Activated T-cell treated with anti-CD3 and anti-CD28 coated beads, Interleukin-2, amount 50 U/mL, for 1 hour (primary cell): ENCODE data around the gene ROR1.
"Not testable (repeated sequence)": the region's sequence is repeated elsewhere in the genome, so short reads cannot be mapped to it uniquely, and the experiment has no call there.

Source experiments
- DNase-seq: peaks from one replicate; pipeline ENCODE4 v3.0.0-alpha.2; 2020

ROR1 gene

DNA sequence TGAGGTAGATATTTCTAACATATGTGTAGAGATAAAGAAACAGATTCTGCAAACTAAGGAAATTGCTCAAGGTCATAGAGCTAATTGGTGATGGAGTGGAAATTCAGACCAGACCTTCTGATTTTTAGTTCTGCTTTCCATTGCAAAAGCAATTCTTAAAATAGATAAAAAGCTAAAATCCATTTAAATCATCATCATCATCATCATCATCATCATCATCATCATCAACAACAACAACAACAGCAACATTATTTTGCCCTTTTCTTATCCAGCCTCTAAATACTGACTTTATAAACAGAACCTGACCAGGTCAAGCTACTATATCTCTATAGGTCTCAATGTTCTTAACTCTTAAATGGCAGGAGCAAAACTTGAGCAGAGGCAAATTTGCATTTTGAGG is 14.0 kb upstream of the ROR1 start:
- DNase-seq, result no peak

DNA sequence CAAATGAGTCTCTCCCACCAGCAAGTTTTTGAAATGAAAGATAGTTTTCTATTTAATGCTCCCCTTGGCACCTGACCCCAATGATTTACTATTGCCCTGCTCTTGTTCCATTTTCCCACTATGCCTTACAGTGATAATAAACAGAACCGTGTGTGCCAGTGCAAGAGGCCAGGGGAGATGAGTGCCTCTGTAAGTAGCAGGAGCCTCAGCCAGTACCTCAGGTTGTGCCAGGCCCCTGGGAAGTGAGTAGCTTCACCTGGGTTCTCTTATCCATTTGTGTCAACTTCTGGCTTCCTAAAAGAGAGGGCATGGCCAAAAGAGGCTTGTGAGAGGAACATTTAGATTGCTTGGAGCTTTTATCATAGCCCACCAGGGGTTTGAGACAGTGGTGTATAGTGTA is 3.4 kb upstream of the ROR1 start:
- no peak for DNase-seq

DNA sequence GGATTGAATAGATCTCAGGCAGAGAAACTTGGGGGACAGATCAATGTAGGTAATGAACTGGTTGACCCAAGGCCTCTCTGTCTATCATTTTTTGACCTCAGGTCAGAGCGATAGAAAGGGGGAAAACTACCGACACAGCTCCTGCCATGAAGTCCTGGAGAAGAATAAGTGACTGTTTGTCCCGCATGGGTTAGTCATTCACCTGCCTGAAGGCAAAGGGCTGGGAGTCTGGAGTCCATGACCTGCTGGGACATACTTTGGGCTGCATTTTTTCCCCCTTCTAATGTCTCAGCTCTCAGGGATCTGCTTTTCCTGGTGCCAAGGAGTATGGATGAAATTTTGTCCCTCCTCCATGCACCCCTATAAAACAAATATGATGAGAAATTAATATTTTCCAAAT is 1.6 kb upstream of the ROR1 start:
- DNase-seq, result no peak

DNA sequence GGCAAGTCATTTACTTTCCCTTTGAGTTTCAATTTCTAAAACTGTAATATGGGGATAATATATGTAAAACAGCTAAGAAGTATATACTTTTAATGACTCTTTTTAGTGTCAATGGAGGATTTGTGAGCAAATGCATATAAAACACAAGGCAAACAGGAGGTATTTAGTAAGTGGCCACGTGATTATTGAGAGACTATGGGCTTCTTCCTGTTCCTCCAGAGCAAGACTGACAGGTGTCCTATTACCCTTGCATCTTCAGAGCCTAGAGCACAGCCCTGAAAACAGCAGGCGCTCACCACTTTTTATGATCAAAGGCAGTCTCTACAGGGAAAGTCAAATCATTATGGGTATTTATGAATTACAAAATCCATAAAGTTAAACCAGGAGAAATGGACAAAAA is 941 bp upstream of the ROR1 start:
- DNase-seq, result no peak

DNA sequence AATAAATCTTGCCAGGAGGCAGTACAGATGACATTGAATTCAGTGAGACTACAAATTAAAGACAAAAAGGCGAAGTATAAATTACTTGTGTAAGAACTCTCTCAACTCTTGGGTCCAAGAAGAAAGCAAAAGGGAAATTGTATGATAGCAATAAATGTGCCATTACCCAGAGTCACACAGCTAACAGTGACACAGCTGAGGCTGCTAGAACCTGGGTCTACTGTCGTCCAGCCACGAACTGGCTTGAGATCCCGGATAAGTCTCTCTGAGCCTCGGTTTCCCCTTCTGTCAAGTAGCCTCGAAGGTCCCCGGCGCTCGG is 362 bp upstream of the ROR1 start:
- no peak for DNase-seq

DNA sequence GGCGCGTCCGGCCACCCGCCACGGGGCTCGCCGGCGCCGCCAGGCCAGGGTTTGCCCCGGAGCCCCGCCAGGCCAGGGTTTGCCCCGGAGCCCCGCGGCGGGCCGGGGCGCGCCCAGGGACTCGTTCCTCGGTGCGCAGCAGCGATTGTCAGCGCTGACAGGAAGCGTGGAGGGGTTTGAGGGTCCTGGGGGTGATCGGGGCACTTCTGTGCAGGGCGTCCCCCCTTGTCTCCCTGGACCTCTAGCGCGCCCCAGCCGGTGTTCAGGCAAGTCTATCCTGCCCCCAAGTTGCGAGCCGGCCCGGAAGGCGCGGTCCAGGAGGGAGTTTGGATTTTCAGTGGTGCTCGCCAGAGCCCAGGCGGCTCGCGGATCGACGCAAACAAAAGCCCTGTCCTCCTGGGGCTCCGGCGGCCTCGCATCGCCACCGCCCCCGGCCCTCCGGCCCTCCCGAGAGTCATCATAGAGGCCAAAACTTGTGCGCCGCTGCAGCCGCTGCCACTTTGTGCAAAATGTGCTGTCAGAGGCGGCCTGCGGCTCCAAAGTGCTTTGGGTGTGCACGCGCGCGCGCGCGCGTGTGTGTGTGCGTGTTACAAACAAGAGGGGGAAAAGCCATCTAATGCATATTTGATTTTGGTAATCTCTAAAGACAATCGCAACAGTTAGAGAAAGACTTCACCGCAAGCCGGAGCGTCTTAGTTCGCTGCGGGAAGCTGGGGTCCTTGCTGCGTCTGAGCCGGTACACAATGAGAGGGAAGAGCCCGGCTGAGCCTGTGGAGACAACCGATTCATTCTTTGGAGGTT is 1.0 kb downstream of the ROR1 start:
- no peak for DNase-seq

DNA sequence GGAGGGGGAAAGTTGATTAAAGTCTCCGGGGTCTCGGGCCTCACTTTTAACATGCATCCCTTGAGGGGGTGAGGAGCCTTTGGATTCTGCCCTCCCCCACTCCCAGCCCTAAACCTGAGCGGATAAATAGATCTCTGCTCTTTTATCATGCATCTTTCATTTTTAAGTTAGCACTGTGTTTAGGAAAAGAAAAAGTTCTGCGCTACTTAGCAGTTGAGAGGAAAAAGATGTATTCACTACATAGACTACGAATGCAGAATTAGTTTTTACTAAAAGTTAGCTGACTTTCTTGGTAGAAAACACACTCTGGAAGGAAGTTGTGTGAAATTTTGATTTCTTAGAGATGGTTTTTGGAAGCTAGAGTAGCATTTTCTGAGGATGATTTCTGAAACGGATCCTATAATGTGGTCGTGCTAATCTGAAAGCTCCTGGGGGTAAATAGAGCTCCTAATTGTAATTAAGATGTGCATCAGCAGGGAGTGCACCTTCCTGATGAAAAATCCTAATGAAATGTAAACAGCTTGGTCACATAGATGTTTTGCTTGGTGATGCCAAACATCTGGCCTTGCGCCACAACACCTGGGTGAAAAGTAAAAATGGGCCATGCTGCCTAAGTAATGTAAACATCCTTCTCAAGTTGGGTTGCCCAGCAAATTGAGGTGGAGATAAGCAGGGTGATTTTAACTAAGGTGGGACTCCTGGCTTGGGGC is 1.8 kb downstream of the ROR1 start:
- DNase-seq, result no peak

DNA sequence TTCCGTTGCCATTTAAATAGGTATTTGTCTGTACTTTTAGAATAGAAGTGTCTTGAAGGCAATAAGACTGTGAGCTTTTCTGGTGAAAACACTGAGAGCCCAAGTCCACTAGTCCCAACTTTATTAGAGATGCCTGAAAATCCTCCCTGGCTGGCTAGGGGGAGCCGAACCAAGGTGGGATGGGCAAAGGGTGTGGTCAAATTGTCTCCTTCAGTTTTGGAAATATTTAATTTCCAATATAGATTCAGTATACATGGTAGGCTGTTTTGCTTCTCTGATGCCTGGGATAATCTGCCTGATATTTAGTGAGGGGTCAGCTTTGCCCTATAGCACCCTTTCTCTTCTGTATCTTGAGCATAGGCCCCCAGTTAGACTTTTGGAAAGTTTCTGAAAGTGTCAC is 3.5 kb downstream of the ROR1 start:
- DNase-seq, result no peak

DNA sequence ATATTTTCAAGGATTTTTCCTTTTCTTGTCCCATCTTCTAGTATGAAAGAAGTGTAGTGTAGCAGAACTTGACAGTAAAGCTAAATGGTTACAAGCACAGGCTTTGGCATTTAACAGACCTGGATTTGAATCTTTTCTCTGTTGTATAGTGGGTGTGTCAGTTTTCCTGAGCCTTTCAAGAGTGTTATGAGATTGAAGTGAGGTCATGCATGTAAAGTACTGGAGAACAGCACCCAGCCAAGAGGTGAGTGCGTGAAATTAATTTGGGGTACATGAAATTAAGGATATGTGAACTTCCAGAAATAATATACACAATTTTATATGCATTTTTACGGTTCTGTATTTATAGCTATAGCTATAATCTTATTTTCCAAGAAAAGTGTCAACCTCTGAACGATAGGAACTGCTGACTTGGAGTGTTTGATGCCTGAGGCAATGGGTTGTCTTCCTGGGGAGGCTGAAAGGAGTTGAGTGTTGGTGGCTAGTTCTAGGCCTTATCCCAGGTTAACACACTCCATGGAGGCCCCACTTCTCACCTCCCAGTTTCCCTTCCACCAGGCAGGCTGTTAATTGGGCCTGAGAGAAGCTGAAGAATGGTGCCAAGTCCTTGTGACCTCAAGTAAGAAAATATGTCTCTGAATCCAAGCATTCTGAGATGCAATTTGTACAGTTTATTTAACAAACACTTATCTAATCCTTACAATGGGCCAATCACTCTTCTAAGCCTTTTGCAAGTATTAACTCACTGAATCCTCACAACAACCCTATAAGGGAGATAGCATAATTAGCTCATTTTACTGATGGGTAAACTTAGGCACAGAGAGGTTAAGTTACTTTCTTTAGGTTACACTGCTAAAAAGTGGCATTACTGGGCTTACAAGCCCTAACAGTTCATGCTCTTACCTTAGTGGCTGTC is 4.4 kb downstream of the ROR1 start:
- DNase-seq, result no peak

DNA sequence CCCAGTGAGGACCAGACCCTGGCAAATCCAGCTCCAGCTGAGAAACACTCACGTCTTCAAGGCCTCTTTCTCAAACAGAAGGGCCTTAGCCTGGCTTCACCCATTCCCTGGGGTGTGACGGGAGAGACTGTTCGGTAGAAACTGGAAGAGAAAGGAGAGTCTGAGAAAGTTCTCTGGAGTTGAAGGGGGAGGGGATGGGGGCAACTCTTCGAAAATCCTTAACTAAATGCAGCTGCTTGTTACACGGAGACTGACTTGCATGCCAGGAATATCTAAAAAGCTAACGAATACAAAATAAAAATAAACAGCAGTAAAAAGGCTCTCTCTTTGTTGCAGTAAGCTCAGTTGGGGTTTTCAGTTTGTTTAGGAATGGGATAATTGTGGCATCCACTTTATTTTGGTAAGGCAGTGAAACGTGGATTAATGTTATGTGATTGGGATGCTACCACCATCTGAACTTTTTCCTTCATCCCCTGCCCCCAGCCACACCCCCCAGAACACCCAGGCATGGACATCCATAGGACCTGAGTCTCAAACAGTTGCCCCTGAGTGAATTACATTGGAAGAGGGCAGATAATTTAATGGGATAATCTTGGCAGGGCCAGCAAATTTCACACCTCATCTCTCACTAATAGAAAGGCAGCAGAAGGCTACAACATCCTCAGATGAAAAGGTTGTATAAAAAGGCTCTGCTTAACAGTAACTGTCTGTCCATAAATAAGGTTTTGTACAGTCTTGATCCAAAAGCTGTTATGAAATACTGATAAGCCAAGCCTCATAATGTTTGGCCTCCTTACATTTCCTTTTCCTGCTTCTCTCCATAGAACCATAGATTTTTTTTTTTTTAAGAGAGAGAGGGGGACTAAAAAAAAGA is 5.8 kb downstream of the ROR1 start:
- no peak for DNase-seq

DNA sequence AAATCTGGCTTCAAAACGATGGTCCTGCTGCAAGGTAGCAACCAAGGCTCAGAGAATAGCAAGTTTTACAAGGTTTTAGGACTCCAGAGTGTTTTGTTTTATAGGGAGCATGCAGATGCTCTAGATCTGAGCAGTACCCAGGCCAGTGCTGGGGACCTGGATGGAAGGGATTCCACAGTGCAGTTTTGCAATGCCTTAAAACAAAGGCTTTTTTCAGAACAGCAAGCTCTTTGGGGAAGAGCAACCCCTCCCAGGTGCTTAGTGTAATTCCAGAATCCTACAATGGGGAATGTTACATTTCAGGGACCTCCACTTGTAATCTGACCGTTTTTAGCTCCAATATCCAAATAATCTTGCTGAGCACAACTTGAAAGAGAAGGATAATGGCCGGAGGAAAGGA is 6.7 kb downstream of the ROR1 start:
- no peak for DNase-seq

DNA sequence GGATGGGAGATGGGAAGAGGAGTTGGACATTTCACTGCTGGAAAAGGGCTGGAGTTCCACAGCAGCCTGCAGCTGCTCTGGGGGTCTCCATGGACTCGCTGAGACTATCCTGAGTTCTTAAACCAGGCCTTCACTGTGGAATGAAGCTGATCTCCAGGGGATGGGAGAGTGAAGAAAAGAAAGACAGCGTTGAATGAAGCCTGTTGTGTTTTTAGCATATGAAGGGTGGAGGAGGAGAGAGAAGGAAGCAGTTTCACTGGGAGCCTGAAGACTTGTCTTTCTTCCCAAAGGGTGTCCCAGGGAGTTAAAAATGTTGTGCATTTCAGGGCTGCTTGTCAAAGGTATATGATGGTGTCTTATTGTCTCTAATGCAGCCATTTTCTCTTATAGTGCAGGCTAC is 9.2 kb downstream of the ROR1 start:
- no peak for DNase-seq

DNA sequence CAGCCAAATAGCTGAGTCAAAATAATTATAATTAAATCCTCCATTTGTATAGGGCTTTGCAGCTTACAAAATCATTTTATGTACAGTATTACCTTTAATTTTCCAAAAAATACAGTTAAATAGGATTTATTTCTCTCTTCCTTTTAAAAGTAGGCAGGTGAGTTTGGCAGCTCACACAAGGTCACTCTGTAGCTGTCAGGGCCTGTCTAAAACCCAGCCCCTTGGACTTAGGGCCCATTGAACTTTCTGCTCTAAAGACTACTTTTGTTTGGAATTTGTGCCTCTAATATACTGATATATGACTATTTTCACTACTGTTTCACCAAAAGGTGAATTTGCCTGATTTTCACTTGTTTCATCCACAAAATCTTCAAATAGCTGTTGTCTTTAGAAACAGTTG is 10.3 kb downstream of the ROR1 start:
- no peak for DNase-seq

DNA sequence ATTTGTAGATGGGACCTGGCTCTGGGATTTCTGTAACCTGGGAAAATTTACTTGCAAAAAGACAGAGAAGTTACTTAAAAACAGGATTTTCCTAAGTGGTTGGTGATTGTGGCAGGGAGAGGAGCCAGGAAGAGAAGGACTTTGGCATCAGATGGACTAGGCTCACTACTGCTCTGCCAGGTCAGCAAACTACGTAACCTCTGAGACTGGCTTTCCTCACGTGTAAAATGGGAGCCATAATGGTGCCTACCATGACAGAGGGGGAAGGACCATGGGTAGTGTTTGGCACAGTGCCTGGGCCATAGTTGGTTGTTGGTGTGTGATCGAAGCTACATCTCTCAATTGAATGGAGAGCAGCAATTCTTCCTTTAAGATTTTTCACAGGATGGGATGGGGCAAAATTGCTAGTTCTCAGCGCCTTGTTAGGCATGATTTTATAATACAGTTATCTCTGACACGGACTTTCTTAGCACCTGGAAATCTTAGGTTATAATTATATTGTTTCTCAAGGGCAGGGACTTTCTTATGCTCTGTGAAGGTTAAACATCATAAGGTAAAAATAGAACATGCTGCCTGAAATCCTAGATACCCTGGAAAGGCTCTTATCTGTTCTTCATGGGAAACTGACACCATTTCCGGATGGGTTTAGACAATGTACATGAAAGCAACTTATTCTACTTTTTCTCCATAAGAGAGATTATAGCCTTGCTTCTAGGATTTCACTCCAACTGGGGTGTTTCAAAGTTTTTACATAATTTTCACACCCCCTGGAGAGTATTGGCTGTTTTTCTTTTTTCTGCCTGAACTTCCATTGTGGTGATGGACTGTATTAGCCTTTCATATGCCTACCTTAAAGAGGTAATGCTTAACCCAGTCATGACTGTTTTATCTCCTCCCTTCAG is 10.9 kb downstream of the ROR1 start:
- DNase-seq, result no peak

DNA sequence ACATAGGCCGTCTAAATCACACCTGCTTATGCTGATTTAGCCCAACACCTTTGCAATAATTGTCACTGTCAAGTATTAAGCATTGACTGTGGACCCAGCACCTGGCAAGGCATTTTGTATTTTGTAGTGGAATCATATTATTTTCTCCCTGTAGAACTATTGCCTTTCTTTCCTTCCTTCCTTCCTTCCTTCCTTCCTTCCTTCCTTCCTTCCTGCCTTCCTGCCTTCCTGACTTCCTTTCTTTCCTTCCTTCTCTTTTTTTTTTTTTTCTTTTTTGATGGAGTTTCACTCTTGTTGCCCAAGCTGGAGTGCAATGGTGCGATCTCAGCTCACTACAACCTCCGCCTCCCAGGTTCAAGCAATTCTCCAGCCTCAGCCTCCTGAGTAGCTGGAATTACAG is 13.5 kb downstream of the ROR1 start:
- not testable (repeated sequence) for DNase-seq

DNA sequence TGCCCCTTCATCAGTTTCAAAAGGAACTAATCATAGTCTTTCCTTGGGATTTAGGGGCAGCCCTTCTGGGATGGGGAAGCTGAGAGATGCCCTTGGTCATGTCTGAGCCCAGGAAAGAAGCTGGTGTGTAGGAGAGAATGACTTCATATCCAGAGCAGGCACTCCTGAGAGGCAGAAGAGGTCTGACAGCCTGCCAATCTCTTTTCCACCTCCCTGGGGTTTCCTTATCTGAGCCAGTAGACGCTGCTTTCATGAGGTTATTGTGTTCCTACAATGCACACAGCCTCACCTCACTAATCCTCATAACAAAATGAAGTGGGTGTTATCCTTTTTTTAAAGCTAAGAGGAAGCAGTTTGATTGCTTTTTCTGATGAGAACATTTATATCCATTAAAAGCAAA is 14.1 kb downstream of the ROR1 start:
- no peak for DNase-seq

DNA sequence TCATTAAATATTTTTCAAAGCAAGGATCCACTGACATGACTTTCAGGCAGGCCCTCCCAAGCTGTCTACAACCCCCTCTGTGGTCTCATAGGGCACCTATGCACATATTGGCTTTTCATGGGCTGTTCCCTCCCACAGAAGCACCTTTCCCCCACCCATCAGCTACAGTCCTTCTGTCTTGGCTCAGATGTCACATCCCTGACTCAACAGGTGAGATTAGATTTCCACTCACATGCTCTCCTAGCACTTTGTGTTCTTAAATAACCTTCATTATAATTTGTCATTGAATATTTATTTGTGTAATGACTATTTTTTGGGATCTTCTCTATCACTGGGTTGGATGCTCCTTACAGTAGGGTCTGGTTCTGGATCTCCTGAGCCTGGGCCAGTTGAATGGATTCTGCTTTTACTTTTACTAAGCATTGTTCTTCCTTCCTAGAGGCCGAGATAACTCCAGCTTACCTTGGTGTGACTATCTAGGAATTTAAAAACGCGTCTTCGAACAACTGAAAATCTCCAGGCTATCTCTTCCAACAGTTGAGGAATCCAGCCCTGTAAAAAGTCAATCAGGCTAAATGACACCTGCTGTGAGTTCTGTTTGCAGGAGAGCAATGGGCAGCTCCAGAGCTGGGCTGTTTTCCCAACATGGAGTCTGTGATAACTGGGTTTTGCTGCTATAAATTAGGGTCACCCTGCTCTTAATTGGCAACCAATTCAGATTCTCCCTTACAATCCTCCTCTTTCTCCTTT is 16.2 kb downstream of the ROR1 start:
- no peak for DNase-seq

DNA sequence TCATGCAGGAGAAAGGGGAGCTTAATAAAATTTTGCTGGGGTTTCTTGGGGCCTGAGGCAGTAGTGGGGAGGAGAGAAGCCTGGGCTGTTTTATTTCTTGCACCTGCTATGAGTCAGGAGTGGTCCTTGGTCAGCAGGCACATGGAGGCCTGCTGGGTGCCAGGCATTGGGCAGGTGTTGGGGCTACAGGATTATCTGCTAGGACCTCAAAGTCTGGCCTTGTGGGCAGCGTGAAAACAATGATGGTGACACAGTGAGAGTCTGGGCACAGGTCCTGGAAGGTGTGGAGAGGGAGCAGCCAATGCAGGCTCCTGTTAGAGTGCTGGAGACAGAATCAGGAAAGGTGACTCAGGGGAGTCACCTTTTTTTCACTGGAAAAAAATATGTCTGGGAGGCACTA is 17.2 kb downstream of the ROR1 start:
- DNase-seq, result no peak

DNA sequence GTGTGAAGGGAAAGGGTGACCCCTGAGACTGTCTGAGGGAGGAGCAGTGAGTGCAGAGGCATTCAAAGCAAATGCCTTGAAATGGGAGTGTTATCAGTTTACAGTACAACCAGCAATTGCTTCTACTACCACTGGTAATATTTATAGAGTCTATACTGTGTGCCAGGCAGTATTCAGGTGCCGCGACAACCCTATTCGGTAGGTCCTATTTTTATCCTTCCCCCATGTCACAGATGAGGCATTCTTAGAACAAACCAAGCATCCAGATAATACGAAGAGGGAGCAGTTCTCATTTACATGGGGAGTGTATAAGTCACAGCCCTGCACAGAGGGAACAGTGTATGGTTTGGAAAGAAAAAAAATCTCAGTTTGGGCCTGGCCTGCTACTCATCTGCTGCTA is 18.3 kb downstream of the ROR1 start:
- no peak for DNase-seq

DNA sequence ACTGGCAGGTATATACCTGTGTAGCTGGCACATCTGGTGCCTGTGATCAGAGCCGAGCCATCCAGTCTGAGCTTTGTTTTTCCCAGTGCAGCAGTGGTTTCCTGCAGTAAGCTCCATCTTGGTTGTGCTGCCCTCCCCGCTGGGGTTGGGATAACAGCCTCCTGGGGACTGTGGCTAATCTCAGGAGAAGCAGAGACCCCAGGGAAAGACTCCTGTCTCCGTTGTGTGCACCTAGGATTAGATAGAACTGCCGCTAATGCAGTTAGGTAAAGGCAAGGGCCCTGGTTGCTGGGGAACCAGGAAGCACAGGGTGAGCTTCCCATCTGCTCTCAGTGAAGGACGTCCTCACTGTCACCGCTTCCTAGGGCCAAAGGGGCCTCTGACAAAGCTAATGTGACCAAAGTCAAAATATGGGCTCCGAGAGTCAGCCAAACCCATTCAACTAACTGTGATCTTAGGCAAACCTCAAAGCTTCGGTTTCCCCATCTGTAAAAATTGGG is 20.0 kb downstream of the ROR1 start:
- no peak for DNase-seq

DNA sequence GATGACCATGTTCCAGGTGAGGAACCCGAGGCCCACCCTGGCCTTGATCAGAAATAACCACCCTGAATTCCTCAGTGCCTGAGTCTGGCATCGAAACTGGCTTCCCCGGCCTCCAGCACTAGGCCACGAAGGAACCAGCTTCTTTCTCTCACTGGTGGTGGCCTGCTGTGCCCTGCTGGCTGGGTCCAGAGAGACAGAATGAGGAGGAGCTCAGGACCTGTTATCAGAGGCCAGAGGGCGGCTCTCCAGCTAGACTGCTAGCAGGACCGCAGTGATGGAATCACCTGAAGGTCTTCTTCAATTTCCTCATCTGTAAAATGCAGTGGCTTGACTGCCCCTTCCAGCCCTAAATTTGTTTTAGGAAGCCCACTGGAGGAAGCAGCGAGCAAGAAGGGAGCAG is 20.5 kb downstream of the ROR1 start:
- DNase-seq, result no peak
